Aorta (tissue), 4 donors: ENCODE data around the gene CCM2. TPM values are rescaled to one million over a fixed set of nuclear protein-coding genes. Genes with fewer than 3 reads are reported as not detected.

Source experiments
- polyA plus RNA-seq, 2 donors: library from polyadenylated mRNA; stranded (reverse); fragments of 200-250 nt; gene quantifications; one replicate each; pipeline ENCODE4 v1.2.3, GENCODE V29; 2013
- total RNA-seq, 2 donors: library from RNA; stranded (reverse); fragmentation: NEBNext Ultra II Directional; extraction: Animal tissue kit (Norgen Biotek cat#: 25700); gene quantifications; one replicate each; pipeline ENCODE4 v1.2.1, GENCODE V29; 2021
- donor health status: healthy with polysubstance abuse.
- donor health status: Bipolar disorder and iron deficiency.
- donor health status: DM: no; HTN: no; CAD: no.
- donor health status: DM: yes; HTN: yes; CAD: no.

The CCM2 gene
- total and polyA plus RNA-seq, 4 donors: 32.7 to 49.1 (median 40.1) TPM

Other genes starting within 250 kb of the CCM2 start
- 100 to 1,000 TPM; 729 to 835 TPM for gene PPIA, start 203.5 kb upstream of the CCM2 start, total RNA-seq
- gene PPIA, start 203.5 kb upstream of the CCM2 start, polyA plus RNA-seq: 1,000 to 10,000 TPM; 1,703 to 2,385 TPM
- 100 to 1,000 TPM; 129 to 139 TPM for gene H2AZ2, start 152.1 kb upstream of the CCM2 start, total RNA-seq
- gene H2AZ2, start 152.1 kb upstream of the CCM2 start, polyA plus RNA-seq: 100 to 1,000 TPM in 1 of 2 donors, 10 to 100 TPM in 1; 95.1 to 102 TPM
- gene PURB, start 114.7 kb upstream of the CCM2 start, total RNA-seq: 10 to 100 TPM; 26.4 to 33.9 TPM
- 1 to 10 TPM; 7.9 to 8.8 TPM for gene PURB, start 114.7 kb upstream of the CCM2 start, polyA plus RNA-seq
- 10 to 100 TPM in 1 of 2 donors, 1 to 10 TPM in 1; 7.2 to 21.3 TPM for gene MYO1G, start 21.2 kb upstream of the CCM2 start, total RNA-seq
- 1 to 10 TPM; 1.4 to 3.5 TPM for gene MYO1G, start 21.2 kb upstream of the CCM2 start, polyA plus RNA-seq
- gene NACAD, start 88.8 kb downstream of the CCM2 start, total RNA-seq: 10 to 100 TPM; 10.0 to 15.7 TPM
- gene NACAD, start 88.8 kb downstream of the CCM2 start, polyA plus RNA-seq: 10 to 100 TPM in 1 of 2 donors, 1 to 10 TPM in 1; 1.3 to 15.4 TPM
- gene TBRG4, start 111.5 kb downstream of the CCM2 start, total RNA-seq: 10 to 100 TPM; 35.0 to 41.4 TPM
- 10 to 100 TPM; 14.4 to 41.8 TPM for gene TBRG4, start 111.5 kb downstream of the CCM2 start, polyA plus RNA-seq
- gene RAMP3, start 157.6 kb downstream of the CCM2 start, total RNA-seq: 10 to 100 TPM; 43.0 to 78.0 TPM
- 10 to 100 TPM in 1 of 2 donors, 1 to 10 TPM in 1; 5.0 to 14.7 TPM for gene RAMP3, start 157.6 kb downstream of the CCM2 start, polyA plus RNA-seq